NCI-H2107 treated with DMSO at 0.1 percent for 48 hours (cell line): Measurements from ENCODE around the gene NMRK2.
"Not testable (repeated sequence)": the region's sequence is repeated elsewhere in the genome, so short reads cannot be mapped to it uniquely, and the experiment has no call there.

Experiments
- DNase-seq: peaks from one replicate; lab custom pipeline; 2025; ENCODE audit not compliant: unreplicated experiment; lab: John Stamatoyannopoulos, UW

Gene NMRK2

DNA sequence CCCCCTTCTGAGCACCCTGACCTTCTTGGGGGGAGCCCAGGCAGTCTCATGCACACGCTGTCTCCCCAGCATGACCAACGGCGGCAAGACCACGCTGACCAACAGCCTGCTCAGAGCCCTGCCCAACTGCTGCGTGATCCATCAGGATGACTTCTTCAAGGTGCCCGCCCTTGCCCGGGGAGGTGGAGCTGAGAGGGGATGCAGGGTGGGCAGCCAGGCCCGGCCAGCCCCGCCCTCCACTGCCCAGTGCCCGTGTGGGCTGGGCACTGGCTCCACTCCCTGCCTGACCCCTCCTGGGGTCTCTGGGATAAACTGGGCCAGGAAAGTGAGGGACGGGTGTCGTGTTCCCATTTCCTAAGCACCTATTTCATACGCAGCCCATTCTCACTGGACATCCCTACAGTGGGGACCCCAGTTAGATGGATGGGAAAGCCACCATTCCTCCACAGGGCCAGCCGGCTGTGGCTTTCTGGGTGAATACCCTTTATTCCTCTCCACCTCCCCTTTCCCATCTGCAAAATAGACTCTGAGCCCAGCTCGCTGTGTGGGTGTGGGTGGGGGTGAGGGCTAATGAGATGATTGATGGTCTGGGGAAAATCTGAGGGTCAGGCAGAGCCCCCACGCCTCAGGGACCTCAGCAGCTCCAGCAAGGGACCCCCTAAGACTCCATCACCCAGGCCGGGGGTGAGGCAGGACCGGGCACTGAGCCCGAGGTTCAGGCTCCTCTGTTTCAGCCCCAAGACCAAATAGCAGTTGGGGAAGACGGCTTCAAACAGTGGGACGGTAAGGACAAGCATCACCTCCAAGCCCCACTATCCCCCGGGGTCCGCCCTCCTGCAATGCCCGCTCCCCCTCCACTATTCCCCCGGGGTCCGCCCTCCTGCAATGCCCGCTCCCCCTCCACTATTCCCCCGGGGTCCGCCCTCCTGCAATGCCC, 3.9 kb downstream of the NMRK2 start:
- no peak for DNase-seq

- not testable (repeated sequence) for DNase-seq
Observed at GRCh38 chr19:3938300-3938950, 5.6 kb downstream of the NMRK2 start.

- no peak for DNase-seq
Observed at GRCh38 chr19:3942790-3943409, 10.0 kb downstream of the NMRK2 start.

- DNase-seq = no peak
Observed at GRCh38 chr19:3944018-3944721, 11.3 kb downstream of the NMRK2 start.

DNA sequence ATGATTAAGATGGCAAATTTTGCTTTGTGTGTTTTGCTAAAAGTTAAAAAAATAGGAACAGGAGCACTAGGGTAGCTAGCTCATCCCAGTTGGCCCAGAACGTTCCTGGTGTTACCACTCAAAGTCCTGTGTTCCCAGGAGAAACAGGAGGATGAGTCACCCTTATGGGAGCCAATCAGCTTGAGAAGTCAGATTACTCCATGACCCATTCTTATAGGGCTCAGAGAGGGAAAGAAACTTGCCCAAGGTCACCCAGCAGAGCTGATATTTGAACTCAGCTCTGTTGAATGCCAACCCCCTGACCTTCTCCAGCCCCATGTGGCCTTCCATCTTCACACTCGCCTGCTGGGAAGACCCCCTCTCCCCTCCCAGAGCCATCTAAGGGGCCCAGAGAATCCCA, 13.0 kb downstream of the NMRK2 start:
- DNase-seq = no peak

- not testable (repeated sequence) for DNase-seq
Observed at GRCh38 chr19:3947316-3947933, 14.6 kb downstream of the NMRK2 start.

GRCh38 chr19:3949294-3949693, 16.4 kb downstream of the NMRK2 start:
- DNase-seq = no peak

GRCh38 chr19:3949997-3950859, 17.4 kb downstream of the NMRK2 start:
- no peak for DNase-seq

DNA sequence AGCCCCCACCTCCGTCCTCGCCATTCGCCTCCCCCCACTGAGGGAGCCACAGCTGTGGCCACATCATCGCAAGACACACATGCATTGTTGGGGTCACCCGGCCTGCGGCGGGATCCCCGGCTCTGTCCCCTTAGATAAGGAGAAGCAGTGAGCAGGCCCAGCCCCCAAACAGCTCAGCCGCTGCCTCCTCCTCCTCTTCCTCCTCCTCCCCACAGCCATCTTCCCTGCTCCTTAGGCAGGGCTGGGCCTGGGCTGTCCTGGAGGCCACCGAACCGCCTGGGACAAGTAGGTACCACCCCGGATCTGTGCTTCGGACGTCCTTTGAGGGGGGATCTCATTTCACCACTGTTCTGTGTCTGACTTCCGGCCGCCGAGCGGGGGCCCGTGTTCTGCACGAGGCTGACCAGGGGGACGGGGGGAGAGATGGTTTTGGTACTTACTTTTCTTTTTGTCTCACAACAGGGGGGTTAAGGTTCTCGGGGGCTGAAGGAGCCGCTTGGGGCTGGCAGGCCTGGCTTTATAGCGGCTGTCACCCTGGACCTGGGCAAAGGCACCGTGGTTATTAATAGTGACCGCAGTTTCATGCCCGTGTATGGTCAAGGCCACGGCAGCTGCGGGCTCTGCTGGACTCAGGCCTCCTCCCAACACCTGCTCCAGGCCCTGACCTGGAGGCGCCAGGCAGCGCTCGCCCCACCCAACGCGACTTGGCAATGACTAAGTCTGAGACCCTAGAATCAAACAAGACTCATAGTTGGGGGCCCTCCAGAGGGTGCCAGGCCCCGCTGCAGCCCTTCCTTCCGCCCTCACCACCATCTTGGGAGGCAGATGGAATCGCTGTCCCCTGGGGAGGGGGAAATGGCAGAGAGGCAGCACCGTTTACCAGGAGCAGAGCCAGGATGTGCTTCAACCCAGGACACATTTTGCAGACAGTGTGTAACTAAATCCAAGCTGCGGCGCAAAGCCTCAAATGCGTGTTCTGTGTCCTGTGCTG, 18.3 kb downstream of the NMRK2 start:
- no peak for DNase-seq

GRCh38 chr19:3952755-3953276, 19.9 kb downstream of the NMRK2 start:
- DNase-seq = not testable (repeated sequence)

DNA sequence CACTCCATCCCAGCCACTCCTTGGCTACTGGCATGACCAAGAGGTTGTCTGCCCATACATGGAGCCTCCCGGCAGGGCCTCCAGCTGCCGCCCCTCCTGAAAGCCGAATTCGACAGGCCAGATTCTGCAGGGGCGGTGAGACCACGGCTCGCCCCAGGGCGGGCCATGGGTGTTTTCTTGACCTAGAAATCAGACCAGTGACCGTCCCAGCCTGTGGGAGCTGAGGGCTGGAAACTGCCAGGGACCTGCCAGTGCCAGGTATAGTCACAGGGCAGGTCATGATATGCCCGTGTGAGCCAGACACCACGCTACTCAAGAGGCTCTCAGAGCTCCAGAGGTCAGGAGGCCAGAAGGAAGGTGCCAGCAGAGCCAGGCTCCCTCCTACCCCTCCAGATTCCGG, 21.2 kb downstream of the NMRK2 start:
- DNase-seq = no peak

DNA sequence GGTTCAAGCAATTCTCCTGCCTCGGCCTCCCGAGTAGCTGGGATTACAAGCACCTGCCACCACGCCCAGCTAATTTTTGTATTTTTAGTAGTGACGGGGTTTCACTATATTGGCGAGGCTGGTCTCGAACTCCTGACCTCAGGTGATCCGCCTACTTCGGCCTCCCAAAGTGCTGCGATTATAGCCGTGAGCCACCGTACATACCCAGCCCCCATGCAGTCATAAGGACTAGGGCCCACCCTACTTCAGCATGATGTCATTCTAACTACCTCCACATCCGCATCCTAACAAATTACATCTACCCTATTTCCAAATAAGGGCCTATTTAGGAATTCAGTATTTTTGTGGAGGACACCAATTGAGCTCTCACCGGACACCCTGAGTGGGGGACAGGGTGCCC, 22.4 kb downstream of the NMRK2 start:
- DNase-seq = not testable (repeated sequence)

DNA sequence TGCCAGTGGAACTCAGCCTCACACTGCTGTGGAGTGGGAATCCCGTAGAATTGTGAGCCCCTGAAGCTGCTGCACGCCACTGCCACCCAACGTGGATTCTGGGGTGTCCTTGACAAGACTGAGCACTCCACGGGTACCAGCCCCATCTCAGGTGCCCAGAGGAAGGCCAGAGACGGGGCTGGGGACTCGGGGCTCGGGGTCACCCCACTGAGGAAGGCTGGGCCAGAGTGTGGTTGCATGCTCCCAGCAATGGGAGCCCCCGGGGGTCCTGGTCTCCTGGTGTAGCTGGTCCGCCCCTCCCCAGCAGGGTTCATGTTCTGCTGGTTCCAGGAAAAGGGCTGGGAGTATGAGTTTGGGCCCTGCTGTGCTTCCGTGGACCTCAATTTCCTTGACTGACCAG, 22.8 kb downstream of the NMRK2 start:
- no peak for DNase-seq

DNA sequence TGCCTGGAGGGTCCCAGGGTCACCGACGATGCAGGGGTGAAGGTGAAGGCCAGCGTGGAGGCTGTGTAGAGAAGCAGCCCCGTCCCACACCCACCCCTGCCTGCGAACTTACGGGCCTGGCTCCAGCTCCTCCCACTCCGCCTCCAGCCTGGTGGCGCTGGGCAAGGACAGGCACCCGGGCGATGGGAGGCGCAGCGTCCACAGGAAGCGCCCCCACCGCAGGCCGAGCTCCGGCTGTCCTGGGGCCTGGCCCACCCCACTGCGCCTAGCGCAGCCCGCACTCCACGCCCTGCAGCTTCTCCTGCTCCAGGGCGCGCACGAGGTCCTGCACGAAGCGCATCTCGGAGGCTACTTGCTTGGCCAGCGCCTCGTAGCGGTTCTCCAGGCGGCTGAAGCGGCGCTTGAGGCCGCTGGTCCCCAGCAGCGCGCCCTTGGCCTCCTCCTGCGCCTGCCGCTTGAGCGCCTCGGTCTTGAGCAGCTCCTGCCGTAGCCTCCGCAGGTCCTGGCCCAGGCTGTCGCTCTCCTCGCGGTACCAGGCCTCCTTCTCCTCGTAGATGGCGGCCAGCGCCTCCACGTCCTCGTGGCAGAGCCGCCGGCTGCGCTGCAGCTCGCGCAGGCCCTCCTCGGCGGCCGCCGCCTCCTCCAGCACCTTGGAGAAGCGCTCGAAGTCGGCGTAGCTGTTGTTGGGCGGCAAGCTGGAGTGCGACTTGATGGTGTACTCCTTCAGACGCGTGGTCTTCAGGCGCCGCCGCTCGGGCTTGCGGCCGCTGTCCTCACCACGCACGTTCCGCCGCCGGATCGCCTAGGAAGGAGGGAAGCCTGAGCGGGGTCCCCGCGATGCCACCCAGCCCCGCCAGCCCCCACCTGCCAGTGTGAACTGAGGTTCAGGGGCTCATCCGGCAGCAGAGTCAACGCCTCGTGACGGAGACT, 26.2 kb downstream of the NMRK2 start:
- no peak for DNase-seq

GRCh38 chr19:3959766-3960131, 26.9 kb downstream of the NMRK2 start:
- no peak for DNase-seq

DNA sequence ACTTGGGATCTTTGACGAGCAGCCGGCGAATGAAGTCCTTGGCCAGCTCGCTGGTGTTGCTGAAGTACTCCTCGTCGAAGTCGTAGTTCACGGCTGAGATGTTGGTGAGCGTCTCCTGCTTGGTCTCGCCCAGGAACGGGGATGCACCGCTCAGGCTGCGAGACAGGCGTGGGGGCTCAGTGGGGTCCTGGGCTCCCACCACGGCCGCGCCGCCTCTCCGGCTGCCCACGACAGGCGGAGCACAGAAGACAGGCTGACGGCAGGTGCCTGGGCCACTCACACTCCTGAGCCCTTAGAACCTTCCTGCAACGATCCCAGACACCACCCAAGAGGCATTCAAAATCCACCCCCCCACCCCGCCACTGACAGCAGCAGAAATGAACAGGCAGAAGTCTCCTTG, 28.1 kb downstream of the NMRK2 start:
- no peak for DNase-seq

- no peak for DNase-seq
Observed at GRCh38 chr19:3963458-3964255, 30.8 kb downstream of the NMRK2 start.
